HEK293 (cell line): Measurements from ENCODE around the gene AGAP9.
A peak's percentile ranks its signal among the peaks of the same experiment; 100 is the strongest.

Experiments
- CTCF ChIA-PET: fragments of 350-600 bp; formaldehyde crosslinking; extraction: SDS; loops from one replicate; lab custom pipeline; 2021; ENCODE audit warnings: antibody characterized with exemption; lab: Yijun Ruan, JAX
- POLR2A ChIA-PET: fragments of 300-600 bp; formaldehyde crosslinking; extraction: SDS; loops from one replicate; lab custom pipeline; 2020; ENCODE audit warnings: antibody characterized with exemption, inconsistent platforms; lab: Yijun Ruan, JAX
- H3K27ac ChIP-seq: fragments of 200-500 bp; sonication (Bioruptor generic); 2 replicates; pipeline ENCODE4 v1.5.1; 2014; ENCODE audit warnings: low read depth, low read length, control low read depth, inconsistent platforms; ENCODE audit errors: extremely low read depth
- H3K36me3 ChIP-seq, 2 experiments: fragments of 200-500 bp in 1 of 2; sonication (Bioruptor generic) in 1 of 2; 1 replicate in 1 of 2; 2 replicates in 1 of 2; pipeline ENCODE4 v1.5.1; 2014 to 2017; ENCODE audit warnings: inconsistent platforms in 2 of 2, low read length in 2 of 2; ENCODE audit not compliant: control insufficient read depth in 2 of 2, insufficient read depth in 1 of 2
- H3K4me1 ChIP-seq: fragments of 200-500 bp; sonication (Bioruptor generic); 2 replicates; pipeline ENCODE4 v1.5.1; 2014; ENCODE audit warnings: mild to moderate bottlenecking, low read length, inconsistent platforms; ENCODE audit not compliant: control insufficient read depth, insufficient read depth
- H3K4me3 ChIP-seq: 2 replicates; pipeline ENCODE4 v1.5.1; 2011; ENCODE audit warnings: low read depth, mild to moderate bottlenecking, control low read depth, low read length, moderate library complexity
- H3K9me3 ChIP-seq: fragments of 200-500 bp; sonication (Bioruptor generic); 2 replicates; pipeline ENCODE4 v1.5.1; 2014; ENCODE audit warnings: low read depth, low read length, inconsistent platforms; ENCODE audit not compliant: control insufficient read depth, insufficient read depth
- EGR2 ChIP-seq: fragments of 450-650 bp; formaldehyde crosslinking; IDR thresholded peaks from 2 replicates; pipeline ENCODE4 v1.5.1; 2016; ENCODE audit warnings: low read depth, missing biosample characterization, missing genetic modification characterization
- INSM2 ChIP-seq: fragments of 450-650 bp; formaldehyde crosslinking; IDR thresholded peaks from 2 replicates; pipeline ENCODE4 v1.5.1; 2016; ENCODE audit warnings: missing biosample characterization, missing genetic modification characterization
- ZFHX2 ChIP-seq: fragments of 450-650 bp; formaldehyde crosslinking; conservative IDR thresholded peaks from 2 replicates; pipeline ENCODE4 v1.5.1; 2016; ENCODE audit warnings: missing biosample characterization, missing genetic modification characterization
- ZIC2 ChIP-seq: fragments of 450-650 bp; formaldehyde crosslinking; IDR thresholded peaks from 2 replicates; pipeline ENCODE4 v1.5.1; 2016; ENCODE audit warnings: missing biosample characterization, missing genetic modification characterization
- ZNF19 ChIP-seq: fragments of 450-650 bp; formaldehyde crosslinking; IDR thresholded peaks from 2 replicates; pipeline ENCODE4; 2016; ENCODE audit warnings: missing biosample characterization, missing genetic modification characterization, low read depth
- ZNF239 ChIP-seq: fragments of 450-650 bp; formaldehyde crosslinking; IDR thresholded peaks from 2 replicates; pipeline ENCODE4 v1.5.1; 2016; ENCODE audit warnings: missing biosample characterization, missing genetic modification characterization
- TF ChIP-seq, protein P1 (sequence below): fragments of 450-650 bp; formaldehyde crosslinking; IDR thresholded peaks from 2 replicates; pipeline ENCODE4 v1.5.1; 2016; ENCODE audit warnings: missing biosample characterization, missing genetic modification characterization

AGAP9 gene

DNA sequence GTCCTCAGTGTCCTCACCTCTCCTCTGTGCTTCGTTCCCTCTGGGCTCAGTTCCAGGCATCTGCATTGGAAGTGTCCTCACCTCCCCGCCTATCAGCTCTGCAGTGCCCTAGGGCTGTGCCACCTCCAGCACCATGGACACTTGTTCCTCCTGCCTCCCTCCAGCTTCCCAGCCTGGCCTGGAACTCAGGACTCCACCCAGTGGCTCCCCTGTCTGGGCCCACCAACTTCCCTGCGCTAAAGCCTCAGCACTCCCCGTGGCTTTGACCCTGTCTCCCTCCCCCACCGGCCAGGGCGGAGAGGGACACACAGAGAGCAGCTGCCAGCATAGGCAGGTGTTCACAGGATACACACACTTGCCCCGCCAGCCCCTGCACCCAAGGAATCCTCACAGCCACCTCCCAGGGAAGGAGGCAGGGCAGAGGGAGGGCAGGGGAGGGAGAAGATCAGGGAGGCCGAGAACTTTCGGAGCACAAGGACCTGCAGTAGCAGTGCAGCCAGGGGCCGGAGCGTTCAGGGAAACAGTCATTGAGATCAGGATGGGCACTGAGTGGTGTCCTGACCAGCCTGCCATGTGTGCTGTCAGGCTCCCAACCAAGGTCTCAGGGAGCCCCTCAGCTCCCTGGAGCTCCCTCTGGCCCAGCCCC is 70.8 kb downstream of the AGAP9 start:
- Histone ChIP-seq H3K27ac (no peak overlapping the region), H3K4me3 (no peak overlapping the region), H3K9me3 (no peaks in the 10 kb centered on the region), H3K4me1 (no peaks in the 10 kb centered on the region), H3K36me3 (no peaks in the 10 kb centered on the region)
- TF ChIP-seq, protein P1, sequence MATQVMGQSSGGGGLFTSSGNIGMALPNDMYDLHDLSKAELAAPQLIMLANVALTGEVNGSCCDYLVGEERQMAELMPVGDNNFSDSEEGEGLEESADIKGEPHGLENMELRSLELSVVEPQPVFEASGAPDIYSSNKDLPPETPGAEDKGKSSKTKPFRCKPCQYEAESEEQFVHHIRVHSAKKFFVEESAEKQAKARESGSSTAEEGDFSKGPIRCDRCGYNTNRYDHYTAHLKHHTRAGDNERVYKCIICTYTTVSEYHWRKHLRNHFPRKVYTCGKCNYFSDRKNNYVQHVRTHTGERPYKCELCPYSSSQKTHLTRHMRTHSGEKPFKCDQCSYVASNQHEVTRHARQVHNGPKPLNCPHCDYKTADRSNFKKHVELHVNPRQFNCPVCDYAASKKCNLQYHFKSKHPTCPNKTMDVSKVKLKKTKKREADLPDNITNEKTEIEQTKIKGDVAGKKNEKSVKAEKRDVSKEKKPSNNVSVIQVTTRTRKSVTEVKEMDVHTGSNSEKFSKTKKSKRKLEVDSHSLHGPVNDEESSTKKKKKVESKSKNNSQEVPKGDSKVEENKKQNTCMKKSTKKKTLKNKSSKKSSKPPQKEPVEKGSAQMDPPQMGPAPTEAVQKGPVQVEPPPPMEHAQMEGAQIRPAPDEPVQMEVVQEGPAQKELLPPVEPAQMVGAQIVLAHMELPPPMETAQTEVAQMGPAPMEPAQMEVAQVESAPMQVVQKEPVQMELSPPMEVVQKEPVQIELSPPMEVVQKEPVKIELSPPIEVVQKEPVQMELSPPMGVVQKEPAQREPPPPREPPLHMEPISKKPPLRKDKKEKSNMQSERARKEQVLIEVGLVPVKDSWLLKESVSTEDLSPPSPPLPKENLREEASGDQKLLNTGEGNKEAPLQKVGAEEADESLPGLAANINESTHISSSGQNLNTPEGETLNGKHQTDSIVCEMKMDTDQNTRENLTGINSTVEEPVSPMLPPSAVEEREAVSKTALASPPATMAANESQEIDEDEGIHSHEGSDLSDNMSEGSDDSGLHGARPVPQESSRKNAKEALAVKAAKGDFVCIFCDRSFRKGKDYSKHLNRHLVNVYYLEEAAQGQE (tag by site-specific recombination): peak; percentile 51; the same call in 1 of the 2 replicates
- no peak for TF ChIP-seq INSM2 (tag by site-specific recombination)
- TF ChIP-seq ZIC2 (tag by site-specific recombination): peak; percentile 25; the same call in 1 of the 2 replicates
- no peak for TF ChIP-seq ZNF19 (tag by site-specific recombination)
- TF ChIP-seq ZFHX2 (tag by site-specific recombination): 0 out of 2 replicates have a peak, but pooled peaks have one; percentile 1
- POLR2A ChIA-PET: no interaction called here
- CTCF ChIA-PET: interaction anchor here (1.5 kb wide), 1 partner anchor 112 kb away, joined by 3 read pairs; no protein-coding TSS in a partner anchor

DNA sequence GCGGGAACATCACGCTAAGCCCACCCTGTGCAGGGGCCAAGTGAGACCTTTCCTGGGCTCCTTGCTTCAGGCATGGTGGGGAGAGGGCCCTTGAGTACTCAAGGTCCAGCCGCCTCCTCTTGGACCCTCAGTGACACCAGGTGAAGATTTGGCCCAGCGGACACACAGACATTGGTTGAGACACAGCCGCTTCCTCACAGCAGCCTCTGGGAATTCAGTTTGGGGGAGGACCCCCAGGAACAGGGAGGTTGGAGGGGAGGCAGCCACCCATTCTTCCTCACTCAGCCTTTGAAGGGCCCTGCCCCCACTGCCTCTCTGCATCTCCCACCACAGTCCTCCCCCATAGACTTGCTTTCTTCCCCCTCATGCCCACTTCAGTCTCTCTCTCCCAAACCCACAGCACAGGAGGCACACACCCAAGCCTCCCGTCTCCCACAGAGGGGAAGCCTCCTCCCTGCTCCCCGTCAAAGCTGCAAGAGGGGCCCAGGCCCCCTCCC is 71.4 kb downstream of the AGAP9 start:
- POLR2A ChIA-PET: no interaction called here
- Histone ChIP-seq H3K4me1 (no peaks in the 10 kb centered on the region), H3K9me3 (no peaks in the 10 kb centered on the region), H3K36me3 (no peaks in the 10 kb centered on the region), H3K27ac (no peak overlapping the region), H3K4me3 (no peak overlapping the region)
- CTCF ChIA-PET: interaction anchor here (1.5 kb wide), 1 partner anchor 111 kb away, joined by 3 read pairs; no protein-coding TSS in a partner anchor
- TF ChIP-seq ZNF239 (no peak), ZFHX2 (tag by site-specific recombination) (peak; percentile 39; the same call in 1 of the 2 replicates), EGR2 (tag by site-specific recombination) (peak; percentile 82)
